NCI-H2081 (cell line): ENCODE results near the gene NLRP6.
"Not testable (repeated sequence)": the region's sequence is repeated elsewhere in the genome, so short reads cannot be mapped to it uniquely, and the experiment has no call there.

Experiments used
- DNase-seq, 2 experiments: peaks; one replicate each; lab custom pipeline; 2025; lab: John Stamatoyannopoulos, UW

The NLRP6 gene

DNA sequence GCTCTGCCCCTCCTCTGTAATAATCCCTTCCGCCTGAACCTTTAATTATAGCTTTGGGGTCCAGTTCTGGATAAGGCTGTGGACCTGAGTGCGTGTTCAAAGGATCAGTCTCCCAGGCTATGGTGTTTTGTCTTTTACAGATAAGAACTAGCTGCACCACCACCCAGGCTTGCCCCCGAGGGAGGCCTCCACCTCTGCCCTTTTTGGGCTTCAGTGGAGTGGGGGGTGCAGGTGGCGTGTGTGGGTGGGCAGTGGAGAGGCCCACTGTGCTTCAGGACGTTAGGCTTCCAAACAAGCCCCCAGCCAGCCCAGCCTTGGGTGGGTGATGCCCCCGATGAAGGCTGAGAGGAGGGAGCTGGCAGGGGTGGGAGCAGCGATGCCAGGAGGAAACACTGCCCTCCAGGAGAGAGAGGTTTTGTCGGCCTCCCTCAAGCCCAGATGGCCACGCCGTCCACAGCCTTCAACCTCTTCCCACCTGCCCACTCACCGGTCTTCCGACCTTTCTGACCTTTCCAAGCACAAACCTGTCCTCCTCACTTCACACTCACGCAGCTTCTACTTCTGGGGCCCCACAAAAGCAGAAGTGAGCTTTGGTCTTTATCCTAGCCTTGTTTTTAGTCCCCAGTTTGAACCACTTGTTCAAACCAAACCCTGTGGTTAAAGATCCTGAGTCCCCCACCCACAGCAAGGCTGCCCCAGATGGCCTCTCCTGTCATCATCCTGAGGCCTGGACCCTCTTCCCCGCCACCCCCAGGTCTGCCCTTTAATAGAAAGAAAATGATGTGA, 21.1 kb upstream of the NLRP6 start:
- DNase-seq = no peak

DNA sequence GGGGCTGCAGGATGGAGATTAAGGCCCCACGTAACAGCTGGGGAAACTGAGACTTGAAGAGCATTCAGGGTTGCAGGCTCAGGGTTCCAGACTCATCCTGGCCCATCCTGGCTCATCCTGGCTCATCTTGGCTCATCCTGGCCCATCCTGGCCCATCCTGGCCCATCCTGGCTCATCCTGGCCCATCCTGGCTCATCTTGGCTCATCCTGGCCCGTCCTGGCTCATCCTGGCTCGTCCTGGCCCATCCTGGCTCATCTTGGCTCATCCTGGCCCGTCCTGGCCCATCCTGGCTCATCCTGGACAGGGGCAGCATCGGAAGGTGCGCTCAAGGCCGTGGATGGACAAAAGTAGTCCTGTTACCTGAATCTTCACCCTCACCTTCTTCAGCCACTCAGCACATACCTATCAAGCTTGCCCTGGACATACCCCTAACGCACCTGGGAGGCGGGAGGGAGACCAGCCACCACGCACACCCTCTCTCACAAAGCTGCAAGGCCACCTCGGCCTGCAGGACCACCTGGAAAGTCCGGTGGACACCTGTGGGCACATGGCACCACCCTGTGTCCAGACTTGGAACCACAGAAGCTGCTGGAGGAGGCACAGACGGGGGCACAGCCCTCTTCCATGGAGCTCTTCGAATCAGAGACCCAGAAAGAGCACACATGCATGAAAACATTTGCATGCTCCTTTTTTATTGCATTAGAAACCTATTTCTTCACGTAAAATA, 20.3 kb upstream of the NLRP6 start:
- no peak for DNase-seq

DNA sequence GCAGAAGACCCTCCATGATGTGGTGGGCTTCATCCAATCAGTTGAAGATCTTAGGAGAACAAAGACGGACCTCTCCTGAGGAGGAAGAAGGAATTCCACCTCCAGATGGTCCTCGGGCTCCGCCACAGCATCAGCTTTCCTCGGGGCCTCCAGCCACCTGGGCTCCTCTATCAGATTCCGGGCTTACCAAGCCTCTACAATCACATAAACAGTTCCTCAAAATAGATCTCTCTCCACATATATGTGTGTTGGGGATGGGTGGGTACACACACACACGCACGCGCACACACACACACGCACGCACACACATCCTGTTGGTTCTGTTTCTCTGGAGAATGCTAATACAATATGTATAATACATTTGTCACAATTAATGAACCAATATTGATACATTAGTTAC, 18.8 kb upstream of the NLRP6 start:
- DNase-seq = no peak

DNA sequence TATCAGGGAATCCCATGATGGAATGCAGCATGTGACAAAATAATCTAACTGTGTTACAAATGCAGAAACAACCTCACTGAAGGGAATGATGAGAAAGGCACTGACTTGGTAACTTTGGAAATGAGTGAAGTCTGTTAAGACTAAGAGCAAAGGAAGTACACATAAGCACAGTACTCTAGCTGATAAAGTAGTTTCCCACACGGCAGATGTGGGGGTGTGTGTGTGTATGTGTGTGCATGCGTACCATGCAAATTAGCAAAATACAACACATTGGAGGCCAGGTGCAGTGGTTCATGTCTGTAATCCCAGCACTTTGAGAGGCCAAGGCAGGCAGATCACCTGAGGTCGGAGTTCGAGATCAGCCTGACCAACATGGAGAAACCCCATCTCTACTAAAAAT, 16.6 kb upstream of the NLRP6 start:
- no peak for DNase-seq

DNA sequence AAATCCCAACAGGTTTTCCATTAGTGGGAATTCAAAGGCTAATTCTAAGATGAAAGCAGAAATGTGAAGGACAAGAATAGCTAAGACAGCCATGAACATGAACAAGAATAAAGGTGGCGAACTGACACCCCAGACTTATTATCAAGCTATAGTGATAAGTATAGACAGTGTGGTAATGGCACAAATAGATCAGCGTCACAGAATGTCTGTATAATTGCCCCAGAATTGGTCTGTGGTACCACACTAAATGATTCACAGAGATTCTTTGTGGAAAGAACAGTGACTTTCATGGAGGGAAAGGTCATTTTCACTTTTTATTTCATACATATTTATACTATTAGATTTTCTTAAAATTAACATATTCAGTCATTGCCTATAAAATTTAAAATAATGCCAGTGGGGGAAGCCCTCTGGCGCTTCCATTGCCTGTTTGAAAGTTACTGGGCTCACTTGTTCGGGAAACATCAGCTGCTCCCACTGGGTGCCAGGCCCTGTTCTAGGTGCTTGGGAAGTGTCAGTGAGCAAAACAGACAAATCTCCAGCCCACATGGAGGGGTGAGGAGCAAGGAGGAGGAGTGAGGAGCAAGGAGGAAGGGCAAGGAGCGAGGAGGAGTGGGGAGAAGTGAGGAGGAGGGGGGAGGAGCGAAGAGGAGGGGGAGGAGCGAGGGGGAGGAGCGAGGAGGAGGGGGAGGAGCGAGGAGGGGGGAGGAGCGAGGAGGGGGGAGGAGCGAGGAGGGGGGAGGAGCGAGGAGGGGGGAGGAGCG, 11.3 kb upstream of the NLRP6 start:
- no peak for DNase-seq

DNA sequence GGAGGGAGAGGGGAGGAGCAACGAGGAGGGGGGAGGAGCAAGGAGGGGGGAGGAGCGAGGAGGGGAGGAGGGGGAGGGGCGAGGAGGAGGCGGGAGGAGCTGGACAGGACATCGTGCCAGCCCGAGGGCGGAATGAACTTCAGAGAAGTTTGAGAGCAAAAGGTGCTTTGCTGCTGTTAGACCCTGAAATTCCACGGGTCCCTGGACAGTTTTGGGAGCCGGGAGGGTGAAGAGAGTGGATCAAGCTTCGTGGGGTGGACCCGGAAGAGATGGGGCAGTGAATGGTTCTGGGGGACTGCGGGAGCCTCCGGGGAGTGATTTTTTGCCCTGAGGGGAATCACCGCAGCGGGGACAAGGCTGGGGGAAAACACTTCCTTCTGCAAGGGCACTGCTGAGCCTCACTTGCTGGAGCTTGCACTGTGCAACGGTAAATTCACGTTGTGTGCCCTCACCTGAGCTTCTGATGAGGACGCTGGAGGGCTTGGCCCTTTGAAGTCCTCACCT, 10.7 kb upstream of the NLRP6 start:
- no peak for DNase-seq

DNA sequence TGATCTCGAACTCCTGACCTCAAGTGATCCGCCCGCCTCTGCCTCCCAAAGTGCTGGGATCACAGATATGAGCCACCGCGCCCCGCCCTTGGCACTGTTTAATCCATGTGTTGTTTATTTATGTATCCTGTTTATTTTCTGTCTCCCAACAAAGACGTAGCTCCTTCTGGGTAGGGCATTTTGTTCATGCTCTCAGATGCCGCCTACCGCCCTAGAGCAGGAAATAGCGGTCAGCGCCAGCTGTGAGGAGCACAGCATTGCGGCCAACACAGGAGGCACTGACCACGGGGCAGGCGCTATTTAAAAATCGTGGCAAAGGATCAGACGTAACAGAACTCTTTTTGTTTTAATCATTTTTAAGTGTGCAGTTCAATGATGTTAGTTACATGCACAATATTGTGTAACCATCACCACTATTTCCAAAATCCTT, 9.5 kb upstream of the NLRP6 start:
- not testable (repeated sequence) for DNase-seq

DNA sequence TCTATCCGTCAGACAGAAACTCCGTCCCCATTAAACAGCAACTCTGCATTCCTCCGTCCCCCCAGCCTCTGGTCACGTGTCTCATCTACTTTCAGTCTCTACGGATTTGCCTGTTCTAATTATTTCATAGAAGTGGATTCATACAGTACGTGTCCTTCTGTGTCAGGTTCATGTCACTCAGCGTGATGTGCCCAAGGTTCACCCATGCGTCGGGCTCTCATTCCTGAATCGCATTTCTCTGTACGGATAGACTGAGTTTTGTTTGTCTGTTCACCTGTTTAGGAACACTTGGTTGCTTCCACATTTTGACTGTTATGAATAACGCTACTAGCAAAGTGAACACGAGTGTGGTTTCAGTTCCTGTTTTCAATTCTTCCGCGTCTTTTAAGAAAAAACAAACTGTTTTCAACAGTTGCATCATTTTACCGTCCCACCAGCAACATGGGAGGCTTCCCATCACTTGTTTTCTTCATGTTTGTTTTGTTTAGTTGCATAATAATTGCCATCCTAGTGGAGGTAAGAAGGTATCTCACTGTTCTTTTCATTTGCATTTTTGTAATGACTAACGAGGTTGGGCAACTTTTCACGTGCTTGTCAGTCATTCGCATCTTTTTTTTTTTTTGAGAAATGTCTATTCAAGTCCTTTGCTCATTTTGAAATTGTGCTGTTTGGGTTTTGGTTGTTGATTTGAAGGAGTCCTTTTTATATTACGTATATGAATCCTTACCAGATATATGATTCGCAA, 8.9 kb upstream of the NLRP6 start:
- DNase-seq = no peak

DNA sequence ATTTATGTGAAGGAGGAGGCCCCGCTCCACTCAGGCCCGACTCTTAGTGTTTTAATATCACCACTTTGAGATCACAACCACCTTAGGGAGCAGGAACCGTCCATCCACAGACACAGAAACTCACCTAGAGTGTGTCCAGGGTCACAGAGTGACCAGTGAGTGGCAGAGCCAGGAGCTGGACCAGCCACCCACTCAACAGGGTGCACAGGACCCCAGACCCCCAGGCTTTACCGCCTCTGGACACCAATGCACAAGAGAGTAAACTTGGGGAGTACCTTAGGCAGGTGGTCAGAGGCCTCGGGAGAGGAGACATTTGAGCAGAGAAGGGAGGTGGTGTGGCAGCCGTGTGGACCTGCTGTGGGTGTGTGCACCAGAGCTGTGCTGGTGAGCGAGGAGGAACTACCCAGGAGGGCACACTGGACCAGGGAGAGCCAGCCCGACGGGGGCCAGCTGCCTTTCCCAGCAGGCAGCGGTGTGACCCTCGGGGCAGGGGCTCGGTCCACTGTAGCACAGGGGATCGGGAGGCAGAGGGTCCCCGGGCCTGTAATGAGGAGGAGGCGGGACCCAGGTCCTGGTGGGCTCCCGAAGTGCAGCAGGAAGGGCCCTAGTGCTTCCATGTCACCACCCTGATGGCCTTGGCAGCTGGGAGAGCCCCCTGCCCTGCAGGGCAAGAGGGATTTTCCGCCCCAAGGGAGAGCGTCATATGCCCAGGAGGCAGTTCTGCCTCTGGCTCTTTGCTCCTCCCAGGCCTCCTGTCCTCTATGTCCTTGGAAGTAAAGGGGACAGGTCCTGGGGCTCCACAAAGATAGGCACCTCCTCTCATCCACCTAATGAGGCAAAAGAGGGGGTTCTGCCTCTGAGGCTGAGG, 7.5 kb upstream of the NLRP6 start:
- DNase-seq = no peak

DNA sequence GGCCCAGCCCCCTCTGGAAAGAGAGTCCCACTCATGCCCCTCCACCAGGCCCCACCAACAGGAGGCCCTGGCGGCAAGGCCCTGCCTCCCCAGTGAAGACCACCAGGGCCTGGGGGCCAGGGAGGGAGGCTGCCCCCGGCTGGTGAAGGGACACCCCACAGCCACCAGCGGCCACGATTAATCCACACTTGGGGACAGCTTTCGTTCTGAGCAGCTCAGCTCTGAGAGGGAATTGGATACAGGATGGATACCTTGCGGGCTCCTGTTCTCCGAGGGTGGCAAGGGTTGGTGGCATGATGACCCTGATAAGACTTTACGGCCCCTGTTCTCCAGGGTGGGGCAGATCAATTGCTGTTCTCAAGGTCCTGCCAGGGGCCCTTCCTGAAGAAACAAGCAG, 6.9 kb upstream of the NLRP6 start:
- DNase-seq = no peak

DNA sequence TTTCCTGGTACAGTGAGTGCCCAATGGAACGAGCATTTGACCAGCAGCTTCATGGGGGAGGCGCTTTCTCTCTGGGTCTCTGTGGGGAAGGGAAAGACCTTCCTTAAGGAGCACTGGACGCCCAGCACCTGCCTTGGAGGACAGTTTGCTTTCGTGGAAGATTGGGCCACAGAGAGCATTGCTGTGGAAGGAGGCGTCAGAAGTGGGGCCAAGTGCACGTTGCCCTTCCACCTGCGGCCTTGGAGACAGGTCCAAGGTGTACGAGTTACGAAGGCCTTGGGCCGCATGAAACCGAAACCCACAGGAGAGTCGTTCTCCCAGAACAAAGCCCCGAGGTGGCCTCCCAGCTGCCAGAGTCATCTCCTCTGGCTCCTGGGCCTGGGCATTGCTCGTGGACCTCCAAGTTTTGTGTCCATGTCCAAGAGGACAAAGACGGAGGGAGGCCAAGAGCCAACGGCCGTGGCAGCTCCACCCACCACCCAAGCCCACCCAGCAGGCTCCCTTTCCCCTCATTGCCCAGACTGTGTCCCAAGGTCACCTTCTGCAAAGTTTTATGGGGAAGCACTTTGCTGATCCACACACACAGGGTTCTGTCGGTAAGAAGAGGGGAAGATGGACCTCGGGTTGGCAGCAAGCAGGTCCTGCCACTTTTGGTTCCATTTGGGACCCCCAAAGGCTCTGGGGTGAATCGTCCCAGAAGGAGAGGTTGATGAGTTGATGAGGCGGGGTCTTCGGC, 5.8 kb upstream of the NLRP6 start:
- DNase-seq = no peak

DNA sequence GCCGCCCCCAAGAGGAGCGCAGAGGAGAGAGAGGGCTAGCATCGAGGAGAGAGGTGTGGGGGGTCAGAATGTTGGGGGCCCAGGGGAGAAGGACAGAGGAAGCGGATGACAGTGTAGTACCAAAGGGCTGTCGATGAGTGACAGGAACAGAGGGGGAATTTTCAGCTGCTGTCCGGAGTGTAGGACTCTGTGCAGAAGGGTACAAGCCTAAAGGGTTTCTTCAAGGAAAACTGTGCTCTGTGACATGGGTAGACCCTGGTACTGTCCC, 5.3 kb upstream of the NLRP6 start:
- DNase-seq = no peak

DNA sequence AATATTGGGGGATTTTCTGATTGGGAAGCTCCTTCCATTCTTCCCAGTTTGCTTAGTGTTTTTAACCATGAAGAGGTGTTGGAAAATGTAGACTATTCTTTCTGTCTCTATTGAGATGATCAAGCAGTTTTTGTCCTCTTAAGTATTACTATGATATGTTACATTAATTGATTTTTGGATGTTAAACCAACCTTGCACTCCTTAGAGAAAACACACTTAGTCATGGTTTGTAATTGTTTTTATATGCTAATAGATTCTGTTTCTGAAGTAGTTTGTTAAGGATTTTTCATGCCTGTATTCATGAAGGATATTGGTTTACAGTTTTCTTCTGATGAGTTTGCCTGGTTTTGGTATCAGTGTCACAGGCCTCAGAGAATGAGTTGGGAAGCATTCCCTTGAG, 2.0 kb upstream of the NLRP6 start:
- DNase-seq = no peak

DNA sequence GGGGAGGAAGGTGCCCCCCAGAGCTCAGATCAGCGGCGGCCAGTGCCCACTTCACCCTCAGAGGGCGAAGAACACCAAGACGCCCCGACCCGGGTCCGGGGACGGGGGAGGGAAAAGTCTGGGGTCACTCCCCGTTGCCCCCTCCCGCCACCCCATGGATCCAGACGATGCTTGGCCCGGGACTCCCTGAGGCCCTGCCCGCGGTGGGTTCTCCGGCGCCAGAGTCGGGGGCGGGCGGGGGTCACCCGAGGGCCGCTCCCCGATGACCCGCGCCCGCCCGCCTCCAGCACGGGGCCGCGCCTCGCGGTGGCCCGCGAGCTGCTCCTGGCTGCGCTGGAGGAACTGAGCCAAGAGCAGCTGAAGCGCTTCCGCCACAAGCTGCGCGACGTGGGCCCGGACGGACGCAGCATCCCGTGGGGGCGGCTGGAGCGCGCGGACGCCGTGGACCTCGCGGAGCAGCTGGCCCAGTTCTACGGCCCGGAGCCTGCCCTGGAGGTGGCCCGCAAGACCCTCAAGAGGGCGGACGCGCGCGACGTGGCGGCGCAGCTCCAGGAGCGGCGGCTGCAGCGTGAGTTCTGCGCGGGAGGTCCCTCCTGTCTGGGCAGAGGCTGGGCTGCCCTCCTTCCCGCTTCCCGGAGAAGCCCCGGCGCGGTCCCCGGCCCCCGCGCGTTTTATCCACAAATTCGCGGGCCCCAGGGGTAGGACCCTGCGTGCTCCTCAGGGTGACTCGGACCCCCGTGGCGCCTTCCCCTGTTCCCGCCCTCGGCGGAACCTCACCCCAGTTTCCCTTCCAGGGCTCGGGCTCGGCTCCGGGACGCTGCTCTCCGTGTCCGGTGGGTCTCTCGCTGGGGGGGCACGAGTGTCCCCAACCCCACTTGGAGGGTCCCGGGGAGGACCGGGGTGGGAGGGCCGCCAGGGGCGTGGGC, 1.1 kb downstream of the NLRP6 start:
- no peak for DNase-seq

DNA sequence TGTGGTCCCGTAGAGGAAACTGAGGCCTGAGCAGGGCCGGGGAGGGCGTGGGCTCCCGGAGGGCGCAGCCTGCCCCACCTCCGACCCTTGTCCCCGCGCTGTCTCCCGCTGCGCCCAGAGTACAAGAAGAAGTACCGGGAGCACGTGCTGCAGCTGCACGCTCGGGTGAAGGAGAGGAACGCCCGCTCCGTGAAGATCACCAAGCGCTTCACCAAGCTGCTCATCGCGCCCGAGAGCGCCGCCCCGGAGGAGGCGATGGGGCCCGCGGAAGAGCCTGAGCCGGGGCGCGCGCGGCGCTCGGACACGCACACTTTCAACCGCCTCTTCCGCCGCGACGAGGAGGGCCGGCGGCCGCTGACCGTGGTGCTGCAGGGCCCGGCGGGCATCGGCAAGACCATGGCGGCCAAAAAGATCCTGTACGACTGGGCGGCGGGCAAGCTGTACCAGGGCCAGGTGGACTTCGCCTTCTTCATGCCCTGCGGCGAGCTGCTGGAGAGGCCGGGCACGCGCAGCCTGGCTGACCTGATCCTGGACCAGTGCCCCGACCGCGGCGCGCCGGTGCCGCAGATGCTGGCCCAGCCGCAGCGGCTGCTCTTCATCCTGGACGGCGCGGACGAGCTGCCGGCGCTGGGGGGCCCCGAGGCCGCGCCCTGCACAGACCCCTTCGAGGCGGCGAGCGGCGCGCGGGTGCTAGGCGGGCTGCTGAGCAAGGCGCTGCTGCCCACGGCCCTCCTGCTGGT, 1.9 kb downstream of the NLRP6 start:
- no peak for DNase-seq

DNA sequence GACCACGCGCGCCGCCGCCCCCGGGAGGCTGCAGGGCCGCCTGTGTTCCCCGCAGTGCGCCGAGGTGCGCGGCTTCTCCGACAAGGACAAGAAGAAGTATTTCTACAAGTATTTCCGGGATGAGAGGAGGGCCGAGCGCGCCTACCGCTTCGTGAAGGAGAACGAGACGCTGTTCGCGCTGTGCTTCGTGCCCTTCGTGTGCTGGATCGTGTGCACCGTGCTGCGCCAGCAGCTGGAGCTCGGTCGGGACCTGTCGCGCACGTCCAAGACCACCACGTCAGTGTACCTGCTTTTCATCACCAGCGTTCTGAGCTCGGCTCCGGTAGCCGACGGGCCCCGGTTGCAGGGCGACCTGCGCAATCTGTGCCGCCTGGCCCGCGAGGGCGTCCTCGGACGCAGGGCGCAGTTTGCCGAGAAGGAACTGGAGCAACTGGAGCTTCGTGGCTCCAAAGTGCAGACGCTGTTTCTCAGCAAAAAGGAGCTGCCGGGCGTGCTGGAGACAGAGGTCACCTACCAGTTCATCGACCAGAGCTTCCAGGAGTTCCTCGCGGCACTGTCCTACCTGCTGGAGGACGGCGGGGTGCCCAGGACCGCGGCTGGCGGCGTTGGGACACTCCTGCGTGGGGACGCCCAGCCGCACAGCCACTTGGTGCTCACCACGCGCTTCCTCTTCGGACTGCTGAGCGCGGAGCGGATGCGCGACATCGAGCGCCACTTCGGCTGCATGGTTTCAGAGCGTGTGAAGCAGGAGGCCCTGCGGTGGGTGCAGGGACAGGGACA, 2.7 kb downstream of the NLRP6 start:
- DNase-seq = no peak

DNA sequence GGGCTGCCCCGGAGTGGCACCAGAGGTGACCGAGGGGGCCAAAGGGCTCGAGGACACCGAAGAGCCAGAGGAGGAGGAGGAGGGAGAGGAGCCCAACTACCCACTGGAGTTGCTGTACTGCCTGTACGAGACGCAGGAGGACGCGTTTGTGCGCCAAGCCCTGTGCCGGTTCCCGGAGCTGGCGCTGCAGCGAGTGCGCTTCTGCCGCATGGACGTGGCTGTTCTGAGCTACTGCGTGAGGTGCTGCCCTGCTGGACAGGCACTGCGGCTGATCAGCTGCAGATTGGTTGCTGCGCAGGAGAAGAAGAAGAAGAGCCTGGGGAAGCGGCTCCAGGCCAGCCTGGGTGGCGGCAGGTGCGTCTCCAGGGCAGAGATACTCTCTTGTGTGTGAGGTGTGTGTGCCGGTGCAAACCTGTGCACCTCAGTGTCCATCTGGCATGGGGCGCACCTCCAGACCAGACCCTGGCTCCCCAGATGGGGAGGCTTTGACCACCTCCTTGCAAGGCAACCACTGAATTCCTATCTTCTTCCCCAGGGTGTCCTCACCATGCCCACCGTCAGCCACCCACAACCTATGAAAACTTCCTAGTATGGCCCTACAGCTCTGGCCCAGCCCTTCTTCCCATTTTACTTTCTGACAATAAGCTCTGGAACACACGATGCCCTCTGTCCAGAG, 3.4 kb downstream of the NLRP6 start:
- DNase-seq = no peak
